Large intestine (tissue), 3 donors: ENCODE data around the gene CDCA7. TPM values are rescaled to one million over a fixed set of nuclear protein-coding genes. Genes with fewer than 3 reads are reported as not detected.

ENCODE experiments used
- DNase-seq, 2 donors: peaks; one replicate each; pipeline versions ENCODE4 v3.0.0 to v3.0.0-alpha.2; 2013
- H3K27ac ChIP-seq: one replicate; pipeline ENCODE4 v1.5.1; 2013; ENCODE audit warnings: low read length
- H3K27me3 ChIP-seq: 2 replicates; pipeline ENCODE4 v1.6.1; 2013; ENCODE audit warnings: low read length; ENCODE audit not compliant: control insufficient read depth, insufficient read depth
- H3K36me3 ChIP-seq: 2 replicates; pipeline ENCODE4 v1.6.1; 2013; ENCODE audit warnings: low read length; ENCODE audit not compliant: control insufficient read depth, insufficient read depth
- H3K4me1 ChIP-seq: one replicate; pipeline ENCODE4 v1.6.1; 2013; ENCODE audit warnings: low read length; ENCODE audit not compliant: control insufficient read depth, insufficient read depth
- H3K4me3 ChIP-seq: one replicate; pipeline ENCODE4 v1.5.1; 2013; ENCODE audit warnings: low read length
- H3K9me3 ChIP-seq: one replicate; pipeline ENCODE4 v1.6.1; 2013; ENCODE audit warnings: mild to moderate bottlenecking, low read depth, low read length, moderate library complexity; ENCODE audit not compliant: control insufficient read depth
- WGBS: methylation state at CpG from one replicate; pipeline ENCODE4 v1.1.5; 2013; ENCODE audit warnings: low lambda C conversion rate; ENCODE audit not compliant: insufficient coverage; 5-methylcytosine and 5-hydroxymethylcytosine counted together
- polyA plus RNA-seq: library from polyadenylated mRNA; unstranded; fragments of 120-200 nt; gene quantifications from one replicate; pipeline ENCODE4 v1.2.1, GENCODE V29; 2013

The CDCA7 gene
- polyA plus RNA-seq, 1 donor, result 75.9 TPM

GRCh38 chr2:173399229-173399628, 44.6 kb downstream of the CDCA7 start:
- DNase-seq, result no peak
- Histone ChIP-seq H3K9me3 (no peaks in the 10 kb centered on the region), H3K4me3 (no peak overlapping the region), H3K4me1 (no peaks in the 10 kb centered on the region), H3K27me3 (peaks cover 19% of the 10 kb centered on the region), H3K36me3 (no peaks in the 10 kb centered on the region), H3K27ac (no peak overlapping the region)
- no CpG with 5 or more reads among the region's 4 CpGs for WGBS

GRCh38 chr2:173400760-173401159, 46.1 kb downstream of the CDCA7 start:
- WGBS, result 20% methylated on average over 1 of the region's 4 CpGs
- no peak for DNase-seq
- H3K27me3 ChIP-seq, result peaks cover 19% of the 10 kb centered on the region
- H3K27ac ChIP-seq, result no peak overlapping the region
- no peaks in the 10 kb centered on the region for H3K4me1 ChIP-seq
- H3K4me3 ChIP-seq, result no peak overlapping the region
- H3K36me3 ChIP-seq, result no peaks in the 10 kb centered on the region
- H3K9me3 ChIP-seq, result no peaks in the 10 kb centered on the region

GRCh38 chr2:173401716-173402326, 47.1 kb downstream of the CDCA7 start:
- peak in 1 of 2 donors; percentile 18 for DNase-seq
- no peak overlapping the region for H3K27ac ChIP-seq
- H3K4me3 ChIP-seq, result no peak overlapping the region
- peaks cover 19% of the 10 kb centered on the region for H3K27me3 ChIP-seq
- no peaks in the 10 kb centered on the region for H3K9me3 ChIP-seq
- no peaks in the 10 kb centered on the region for H3K4me1 ChIP-seq
- no peaks in the 10 kb centered on the region for H3K36me3 ChIP-seq
- no CpG with 5 or more reads among the region's 7 CpGs for WGBS

- DNase-seq, result peak; percentile 70 to 73
- Histone ChIP-seq H3K4me3 (no peak overlapping the region), H3K36me3 (no peaks in the 10 kb centered on the region), H3K4me1 (no peaks in the 10 kb centered on the region), H3K27ac (no peak overlapping the region), H3K9me3 (no peaks in the 10 kb centered on the region), H3K27me3 (peaks cover 19% of the 10 kb centered on the region)
- WGBS, result no CpG with 5 or more reads among the region's 21 CpGs
These were observed 47.8 kb downstream of the CDCA7 start for GRCh38 chr2:173402405-173402974.

- no peaks in the 10 kb centered on the region for H3K9me3 ChIP-seq
- WGBS, result 100% methylated on average over 1 of the region's 8 CpGs
- no peaks in the 10 kb centered on the region for H3K4me1 ChIP-seq
- no peak overlapping the region for H3K27ac ChIP-seq
- no peak for DNase-seq
- H3K4me3 ChIP-seq, result no peak overlapping the region
- H3K27me3 ChIP-seq, result peaks cover 19% of the 10 kb centered on the region
- no peaks in the 10 kb centered on the region for H3K36me3 ChIP-seq
These were observed 50.4 kb downstream of the CDCA7 start for GRCh38 chr2:173404841-173405750.

GRCh38 chr2:173407176-173407575, 52.5 kb downstream of the CDCA7 start:
- H3K9me3 ChIP-seq, result no peaks in the 10 kb centered on the region
- WGBS, result 96% methylated on average over 3 of the region's 5 CpGs
- DNase-seq, result no peak
- no peak overlapping the region for H3K4me3 ChIP-seq
- H3K36me3 ChIP-seq, result no peaks in the 10 kb centered on the region
- H3K27ac ChIP-seq, result no peak overlapping the region
- no peaks in the 10 kb centered on the region for H3K4me1 ChIP-seq
- H3K27me3 ChIP-seq, result peaks cover 7% of the 10 kb centered on the region

- no peaks in the 10 kb centered on the region for H3K9me3 ChIP-seq
- H3K4me3 ChIP-seq, result no peak overlapping the region
- WGBS, result no CpG with 5 or more reads among the region's 4 CpGs
- H3K36me3 ChIP-seq, result no peaks in the 10 kb centered on the region
- no peak overlapping the region for H3K27ac ChIP-seq
- H3K4me1 ChIP-seq, result no peaks in the 10 kb centered on the region
- DNase-seq, result no peak
- peaks cover 5% of the 10 kb centered on the region for H3K27me3 ChIP-seq
These were observed 53.0 kb downstream of the CDCA7 start for GRCh38 chr2:173407646-173408045.

- H3K4me3 ChIP-seq, result no peak overlapping the region
- no peaks in the 10 kb centered on the region for H3K9me3 ChIP-seq
- no peak overlapping the region for H3K27ac ChIP-seq
- no peak for DNase-seq
- no peaks in the 10 kb centered on the region for H3K36me3 ChIP-seq
- no peaks in the 10 kb centered on the region for H3K27me3 ChIP-seq
- no CpG with 5 or more reads among the region's 3 CpGs for WGBS
- H3K4me1 ChIP-seq, result no peaks in the 10 kb centered on the region
These were observed 55.9 kb downstream of the CDCA7 start for GRCh38 chr2:173410579-173410978.

GRCh38 chr2:173412628-173413027, 58.0 kb downstream of the CDCA7 start:
- Histone ChIP-seq H3K36me3 (no peaks in the 10 kb centered on the region), H3K4me1 (no peaks in the 10 kb centered on the region), H3K27ac (no peak overlapping the region), H3K9me3 (no peaks in the 10 kb centered on the region), H3K27me3 (no peaks in the 10 kb centered on the region), H3K4me3 (no peak overlapping the region)
- DNase-seq, result no peak
- no CpG with 5 or more reads among the region's 1 CpG for WGBS

- H3K9me3 ChIP-seq, result no peaks in the 10 kb centered on the region
- H3K4me3 ChIP-seq, result no peak overlapping the region
- no peak for DNase-seq
- no peaks in the 10 kb centered on the region for H3K4me1 ChIP-seq
- no peaks in the 10 kb centered on the region for H3K36me3 ChIP-seq
- 100% methylated on average over 1 of the region's 1 CpG for WGBS
- H3K27me3 ChIP-seq, result no peaks in the 10 kb centered on the region
- H3K27ac ChIP-seq, result no peak overlapping the region
These were observed 60.2 kb downstream of the CDCA7 start for GRCh38 chr2:173414823-173415322.
